Measurements from ENCODE around the gene FKRP. TPM values are rescaled to one million over a fixed set of nuclear protein-coding genes. Genes with fewer than 3 reads are reported as not detected.

Gene FKRP
- total and polyA plus RNA-seq, 2 of the 13 experiments (the other 11 are each of a cell fraction or from before 2014, with no cell fraction given), result 7.3 to 9.8 TPM

GRCh38 chr19:46714444-46715106, 31.3 kb upstream of the FKRP start (continued):
- TF ChIP-seq CTCF (CRISPR knock-in tag; IDR thresholded peaks at IDR 0.05) (no peak), ZNF33B (CRISPR knock-in tag; IDR thresholded peaks at IDR 0.05) (no peak), ZBTB4 (CRISPR knock-in tag; IDR thresholded peaks at IDR 0.05; ENCODE audit: borderline replicate concordance) (no peak), ZNF18 (CRISPR knock-in tag; IDR thresholded peaks at IDR 0.05; ENCODE audit: insufficient replicate concordance) (peak; percentile 18), SP1 (IDR thresholded peaks at IDR 0.05) (no peak), SP1 (CRISPR knock-in tag; IDR thresholded peaks at IDR 0.05) (no peak), ZNF343 (CRISPR knock-in tag; IDR thresholded peaks at IDR 0.05) (no peak), ZNF281 (CRISPR knock-in tag; IDR thresholded peaks at IDR 0.05; ENCODE audit: borderline replicate concordance) (no peak), EP300 (IDR thresholded peaks at IDR 0.05; ENCODE audit: low read depth in 2 of 2, low read length in 2 of 2) (no peak), EP300 (CRISPR knock-in tag; IDR thresholded peaks at IDR 0.05; ENCODE audit: borderline replicate concordance) (no peak), NONO (IDR thresholded peaks at IDR 0.05) (no peak), NONO (CRISPR knock-in tag; conservative IDR thresholded peaks at IDR 0.05) (no peak), ELF4 (CRISPR knock-in tag; IDR thresholded peaks at IDR 0.05; ENCODE audit: borderline replicate concordance) (0 out of 2 replicates have a peak, but pooled peaks have one; percentile 16), ZBTB3 (CRISPR knock-in tag; IDR thresholded peaks at IDR 0.05; ENCODE audit: borderline replicate concordance, low read depth) (no peak), TOE1 (CRISPR knock-in tag; IDR thresholded peaks at IDR 0.05) (no peak), NFE2L2 (IDR thresholded peaks at IDR 0.05; ENCODE audit: low read length) (no peak), SMYD3 (CRISPR knock-in tag; IDR thresholded peaks at IDR 0.05) (no peak), KLF13 (CRISPR knock-in tag; IDR thresholded peaks at IDR 0.05) (no peak), ZBTB8A (CRISPR knock-in tag; IDR thresholded peaks at IDR 0.05; ENCODE audit: borderline replicate concordance, low read depth) (no peak), HOXA3 (CRISPR knock-in tag; IDR thresholded peaks at IDR 0.05) (0 out of 2 replicates have a peak, but pooled peaks have one; percentile 10), ZNF737 (CRISPR knock-in tag; IDR thresholded peaks at IDR 0.05; ENCODE audit: borderline replicate concordance) (no peak)
